ENCODE data around the gene GIPC1.

DNA sequence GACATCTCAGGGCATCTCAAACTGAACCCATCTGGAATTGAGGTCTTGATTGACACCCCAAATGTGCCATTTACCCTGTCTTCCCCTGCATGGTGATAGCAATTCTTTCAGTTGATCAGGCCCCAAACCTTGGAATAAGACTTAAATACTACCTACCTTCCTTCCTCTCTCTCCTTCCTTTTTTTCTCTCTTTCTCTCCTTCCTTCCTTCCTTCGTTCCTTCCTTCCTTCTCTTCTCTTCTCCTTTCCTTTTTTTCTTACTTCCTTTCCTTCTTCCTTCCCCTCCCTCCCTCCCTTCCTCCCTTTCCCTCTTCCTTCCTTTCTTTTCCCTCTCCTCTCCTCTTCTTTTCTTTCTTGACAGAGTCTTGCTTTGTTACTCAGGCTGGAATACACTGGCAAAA is 7.4 kb upstream of the GIPC1 start:
- TF ChIP-seq TCF7L2 (IDR thresholded peaks at IDR 0.05; ENCODE audit: low read depth, low read length) (no peak), CTCF (IDR thresholded peaks at IDR 0.05) (no peak), REST (IDR thresholded peaks at IDR 0.05; ENCODE audit: insufficient read depth in 1 of 2, low read depth in 2 of 2, low read length in 1 of 2) (no peak)

Measured in Panc1 (cell line).